K562 (cell line): ENCODE measurements around the gene RYR1. TPM values are rescaled to one million over a fixed set of nuclear protein-coding genes. Genes with fewer than 3 reads are reported as not detected.
A peak's percentile ranks its signal among the peaks of the same experiment; 100 is the strongest.

Experiments
- BMI1 ChIP-seq: fragments of 150-350 bp; IDR thresholded peaks from 2 replicates; pipeline ENCODE4 v1.6.1; 2014; ENCODE audit warnings: low read length
- FOXP1 ChIP-seq: sonication (generic); formaldehyde crosslinking; IDR thresholded peaks from 2 replicates; pipeline ENCODE4 v1.8.0; 2022; ENCODE audit warnings: mild to moderate bottlenecking, missing genetic modification reagents
- GATAD2A ChIP-seq: fragments of 450-650 bp; IDR thresholded peaks from 2 replicates; pipeline ENCODE4 v1.6.1; 2017
- HMG20B ChIP-seq: fragments of 250-450 bp; sonication (Bioruptor Pico); IDR thresholded peaks from 2 replicates; pipeline ENCODE4 v1.5.0; 2021; ENCODE audit warnings: mild to moderate bottlenecking
- JUND ChIP-seq, 2 experiments: IDR thresholded peaks; 2 replicates in 1 of 2; 3 replicates in 1 of 2; pipeline ENCODE4 v1.6.1; 2011; ENCODE audit warnings: borderline replicate concordance in 2 of 2, low read depth in 2 of 2, low read length in 2 of 2, improper control_type of control experiment in 1 of 2, missing biosample characterization in 1 of 2, missing genetic modification characterization in 1 of 2, missing genetic modification reagents in 1 of 2
- KDM5B ChIP-seq: fragments of 200-600 bp; sonication (generic); IDR thresholded peaks from 2 replicates; pipeline ENCODE4 v1.6.1; 2012; ENCODE audit warnings: low read depth, mild to moderate bottlenecking, moderate library complexity, low read length, control low read depth, inconsistent platforms; ENCODE audit not compliant: insufficient replicate concordance
- MYC ChIP-seq, 2 experiments: fragments of 250-450 bp in 1 of 2; sonication (Bioruptor Pico) in 1 of 2; IDR thresholded peaks; 2 replicates each; pipeline versions ENCODE4 v1.5.1 to v1.6.1; 2012 to 2021; ENCODE audit warnings: low read depth in 2 of 2, borderline replicate concordance in 1 of 2, improper control_type of control experiment in 1 of 2, low read length in 1 of 2, mild to moderate bottlenecking in 1 of 2, moderate library complexity in 1 of 2
- NCOR1 ChIP-seq: fragments of 450-650 bp; IDR thresholded peaks from 2 replicates; pipeline ENCODE4 v1.6.1; 2016; ENCODE audit warnings: mild to moderate bottlenecking, moderate library complexity
- NR2C1 ChIP-seq, 2 experiments: fragments of 450-650 bp; IDR thresholded peaks; 2 replicates each; pipeline ENCODE4 v1.6.1; 2017; ENCODE audit warnings: mild to moderate bottlenecking in 2 of 2, antibody characterized with exemption in 1 of 2, inconsistent platforms in 1 of 2, missing compliant biosample characterization in 1 of 2, missing genetic modification characterization in 1 of 2
- ZKSCAN3 ChIP-seq: fragments of 250-450 bp; sonication (Bioruptor Pico); IDR thresholded peaks from 2 replicates; pipeline ENCODE4 v1.4.0; 2020
- ZNF696 ChIP-seq: fragments of 250-450 bp; sonication (Bioruptor Pico); conservative IDR thresholded peaks from 2 replicates; pipeline ENCODE4 v1.4.0; 2020; ENCODE audit warnings: mild to moderate bottlenecking, moderate library complexity
- ZNF699 ChIP-seq: fragments of 250-450 bp; sonication (Bioruptor Pico); IDR thresholded peaks from 2 replicates; pipeline ENCODE4 v1.8.0; 2021; ENCODE audit warnings: mild to moderate bottlenecking, moderate library complexity; ENCODE audit not compliant: insufficient replicate concordance
- ZNF780A ChIP-seq: fragments of 250-450 bp; sonication (Bioruptor Pico); IDR thresholded peaks from 2 replicates; pipeline ENCODE4 v1.5.0; 2021; ENCODE audit warnings: mild to moderate bottlenecking
- ZSCAN29 ChIP-seq: fragments of 450-650 bp; IDR thresholded peaks from 2 replicates; pipeline ENCODE4 v1.6.1; 2017
- polyA plus RNA-seq, 8 experiments: library from polyadenylated mRNA; depleted of rRNA in 4 of 8; stranded (reverse) in 5 of 8; unstranded in 3 of 8; fragments of >200 nt; fragmentation: Nextera tagmentation in 2 of 8; fragmentation: Illumina TruSeq in 1 of 8; extraction: Ambion mirVana in 2 of 8; extraction: Trizol in 1 of 8; gene quantifications; 2 replicates each; pipeline versions ENCODE4 v1.2.1 to v1.2.3, GENCODE V29; 2011 to 2014; ENCODE audit warnings: inconsistent platforms in 1 of 8, missing spikeins in 1 of 8
- total RNA-seq, 7 experiments: library from RNA; depleted of rRNA in 6 of 7; stranded (reverse); fragments of >200 nt in 6 of 7; fragmentation: Illumina TruSeq in 2 of 7; extraction: Trizol in 2 of 7; gene quantifications; 2 replicates each; pipeline versions ENCODE4 v1.2.1 to v1.2.3, GENCODE V29; 2011 to 2021; ENCODE audit warnings: low replicate concordance in 1 of 7
- TF ChIP-seq, protein P1 (sequence below): fragments of 450-650 bp; formaldehyde crosslinking; IDR thresholded peaks from 2 replicates; pipeline ENCODE4 v1.4.0; 2020; ENCODE audit warnings: mild to moderate bottlenecking, mixed read lengths
- TF ChIP-seq, protein P2 (sequence below), 2 experiments: fragments of 450-650 bp; IDR thresholded peaks; 2 replicates each; pipeline ENCODE4 v1.6.1; 2016
- TF ChIP-seq, protein P3 (sequence below): fragments of 250-450 bp; sonication (Bioruptor Pico); IDR thresholded peaks from 2 replicates; pipeline ENCODE4 v1.8.0; 2022; ENCODE audit warnings: inconsistent platforms, mild to moderate bottlenecking, moderate library complexity, borderline replicate concordance
- TF ChIP-seq, protein P4 (sequence below): fragments of 450-650 bp; IDR thresholded peaks from 2 replicates; pipeline ENCODE4 v1.6.1; 2016; ENCODE audit warnings: antibody characterized with exemption
- TF ChIP-seq, protein P5 (sequence below): sonication (generic); formaldehyde crosslinking; IDR thresholded peaks from 2 replicates; pipeline ENCODE4 v1.8.1; 2023; ENCODE audit warnings: mild to moderate bottlenecking, missing genetic modification reagents

RYR1 gene
- total and polyA plus RNA-seq, 9 of the 15 experiments (the other 6 are each of a cell fraction or from before 2014, with no cell fraction given): 0.11 to 7.4 (median 3.7) TPM

DNA sequence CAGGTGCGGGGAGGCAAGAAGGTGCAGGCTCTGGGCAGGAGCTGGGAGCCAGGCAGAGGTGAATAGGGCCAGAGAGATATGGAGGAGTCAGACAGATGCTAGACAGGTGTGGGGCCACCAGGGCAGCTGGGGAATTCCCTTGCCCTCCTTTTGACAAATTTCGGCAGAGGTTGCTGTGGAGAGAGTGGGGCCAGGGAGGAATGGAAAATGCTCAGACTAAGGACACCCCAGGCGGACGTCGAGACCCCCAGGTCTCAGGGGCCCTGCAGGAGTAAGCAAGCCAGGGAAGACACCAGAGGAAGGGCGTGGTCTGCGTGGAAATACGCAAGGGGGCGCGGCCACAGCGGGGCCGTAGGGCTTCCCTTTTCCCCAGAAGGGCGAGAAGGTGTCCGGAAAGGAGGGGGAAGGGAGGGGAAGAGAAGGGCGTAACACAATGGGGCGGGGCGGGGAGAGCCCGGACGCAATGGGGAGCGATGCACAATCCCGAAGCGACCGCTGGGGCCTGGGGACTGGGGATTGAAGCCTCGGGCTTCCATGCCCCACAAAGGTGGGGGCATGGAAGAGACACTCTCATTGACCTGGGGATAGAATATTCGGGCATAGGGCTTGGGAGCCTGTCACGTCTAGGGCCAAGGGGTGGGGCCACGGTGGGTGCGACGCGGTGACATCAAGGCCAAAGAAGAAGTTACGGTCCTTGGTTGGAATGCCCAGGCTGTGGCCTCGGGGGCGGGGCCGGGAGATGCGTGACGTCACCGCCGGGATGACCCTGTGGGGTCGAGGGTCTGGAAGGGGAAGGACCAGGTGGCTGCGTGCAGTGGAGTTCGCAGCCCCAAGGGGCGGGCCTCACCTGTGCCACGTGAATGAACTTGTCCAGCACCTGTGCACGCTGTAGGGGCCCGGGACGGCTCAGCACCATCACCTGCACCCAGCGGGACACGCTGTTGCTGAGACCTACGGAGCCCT, 15.7 kb upstream of the RYR1 start (continued):
- TF ChIP-seq, protein P1, sequence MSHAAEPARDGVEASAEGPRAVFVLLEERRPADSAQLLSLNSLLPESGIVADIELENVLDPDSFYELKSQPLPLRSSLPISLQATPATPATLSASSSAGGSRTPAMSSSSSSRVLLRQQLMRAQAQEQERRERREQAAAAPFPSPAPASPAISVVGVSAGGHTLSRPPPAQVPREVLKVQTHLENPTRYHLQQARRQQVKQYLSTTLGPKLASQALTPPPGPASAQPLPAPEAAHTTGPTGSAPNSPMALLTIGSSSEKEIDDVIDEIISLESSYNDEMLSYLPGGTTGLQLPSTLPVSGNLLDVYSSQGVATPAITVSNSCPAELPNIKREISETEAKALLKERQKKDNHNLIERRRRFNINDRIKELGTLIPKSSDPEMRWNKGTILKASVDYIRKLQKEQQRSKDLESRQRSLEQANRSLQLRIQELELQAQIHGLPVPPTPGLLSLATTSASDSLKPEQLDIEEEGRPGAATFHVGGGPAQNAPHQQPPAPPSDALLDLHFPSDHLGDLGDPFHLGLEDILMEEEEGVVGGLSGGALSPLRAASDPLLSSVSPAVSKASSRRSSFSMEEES (CRISPR knock-in tag): no peak
- TF ChIP-seq BMI1 (no peak), ZNF699 (CRISPR knock-in tag) (no peak), KDM5B (no peak), GATAD2A (no peak), MYC (IDR thresholded peaks at IDR 0.05; ENCODE audit: low read depth, low read length) (no peak; the same call in 1 of the 2 replicates), MYC (CRISPR knock-in tag; IDR thresholded peaks at IDR 0.05; ENCODE audit: borderline replicate concordance, low read depth) (no peak), ZSCAN29 (no peak), FOXP1 (CRISPR knock-in tag) (no peak), JUND (IDR thresholded peaks at IDR 0.05; ENCODE audit: borderline replicate concordance, low read depth, low read length) (peak; percentile 63), JUND (tag; IDR thresholded peaks at IDR 0.05; ENCODE audit: borderline replicate concordance, low read depth, low read length) (peak; percentile 55; the same call in 1 of the 3 replicates), NCOR1 (peak; percentile 35; the same call in 1 of the 2 replicates), NR2C1 (IDR thresholded peaks at IDR 0.05) (no peak), NR2C1 (tag; IDR thresholded peaks at IDR 0.05) (0 out of 2 replicates have a peak, but pooled peaks have one; percentile 25), ZNF696 (CRISPR knock-in tag) (no peak), ZNF780A (CRISPR knock-in tag) (0 out of 2 replicates have a peak, but pooled peaks have one; percentile 28), HMG20B (CRISPR knock-in tag) (no peak), ZKSCAN3 (CRISPR knock-in tag) (no peak)
- TF ChIP-seq, protein P2, sequence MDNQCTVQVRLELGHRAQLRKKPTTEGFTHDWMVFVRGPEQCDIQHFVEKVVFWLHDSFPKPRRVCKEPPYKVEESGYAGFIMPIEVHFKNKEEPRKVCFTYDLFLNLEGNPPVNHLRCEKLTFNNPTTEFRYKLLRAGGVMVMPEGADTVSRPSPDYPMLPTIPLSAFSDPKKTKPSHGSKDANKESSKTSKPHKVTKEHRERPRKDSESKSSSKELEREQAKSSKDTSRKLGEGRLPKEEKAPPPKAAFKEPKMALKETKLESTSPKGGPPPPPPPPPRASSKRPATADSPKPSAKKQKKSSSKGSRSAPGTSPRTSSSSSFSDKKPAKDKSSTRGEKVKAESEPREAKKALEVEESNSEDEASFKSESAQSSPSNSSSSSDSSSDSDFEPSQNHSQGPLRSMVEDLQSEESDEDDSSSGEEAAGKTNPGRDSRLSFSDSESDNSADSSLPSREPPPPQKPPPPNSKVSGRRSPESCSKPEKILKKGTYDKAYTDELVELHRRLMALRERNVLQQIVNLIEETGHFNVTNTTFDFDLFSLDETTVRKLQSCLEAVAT (IDR thresholded peaks at IDR 0.05): peak; percentile 39 to 49; a peak in 1 of 4 replicates
- TF ChIP-seq, protein P3, sequence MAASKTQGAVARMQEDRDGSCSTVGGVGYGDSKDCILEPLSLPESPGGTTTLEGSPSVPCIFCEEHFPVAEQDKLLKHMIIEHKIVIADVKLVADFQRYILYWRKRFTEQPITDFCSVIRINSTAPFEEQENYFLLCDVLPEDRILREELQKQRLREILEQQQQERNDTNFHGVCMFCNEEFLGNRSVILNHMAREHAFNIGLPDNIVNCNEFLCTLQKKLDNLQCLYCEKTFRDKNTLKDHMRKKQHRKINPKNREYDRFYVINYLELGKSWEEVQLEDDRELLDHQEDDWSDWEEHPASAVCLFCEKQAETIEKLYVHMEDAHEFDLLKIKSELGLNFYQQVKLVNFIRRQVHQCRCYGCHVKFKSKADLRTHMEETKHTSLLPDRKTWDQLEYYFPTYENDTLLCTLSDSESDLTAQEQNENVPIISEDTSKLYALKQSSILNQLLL: no peak
- TF ChIP-seq, protein P4, sequence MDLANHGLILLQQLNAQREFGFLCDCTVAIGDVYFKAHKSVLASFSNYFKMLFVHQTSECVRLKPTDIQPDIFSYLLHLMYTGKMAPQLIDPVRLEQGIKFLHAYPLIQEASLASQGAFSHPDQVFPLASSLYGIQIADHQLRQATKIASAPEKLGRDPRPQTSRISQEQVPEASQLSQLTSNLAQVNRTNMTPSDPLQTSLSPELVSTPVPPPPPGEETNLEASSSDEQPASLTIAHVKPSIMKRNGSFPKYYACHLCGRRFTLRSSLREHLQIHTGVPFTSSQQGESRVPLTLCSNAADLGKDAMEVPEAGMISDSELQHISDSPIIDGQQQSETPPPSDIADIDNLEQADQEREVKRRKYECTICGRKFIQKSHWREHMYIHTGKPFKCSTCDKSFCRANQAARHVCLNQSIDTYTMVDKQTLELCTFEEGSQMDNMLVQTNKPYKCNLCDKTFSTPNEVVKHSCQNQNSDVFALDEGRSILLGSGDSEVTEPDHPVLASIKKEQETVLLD: peak; percentile 35; the same call in 1 of the 2 replicates
- TF ChIP-seq, protein P5, sequence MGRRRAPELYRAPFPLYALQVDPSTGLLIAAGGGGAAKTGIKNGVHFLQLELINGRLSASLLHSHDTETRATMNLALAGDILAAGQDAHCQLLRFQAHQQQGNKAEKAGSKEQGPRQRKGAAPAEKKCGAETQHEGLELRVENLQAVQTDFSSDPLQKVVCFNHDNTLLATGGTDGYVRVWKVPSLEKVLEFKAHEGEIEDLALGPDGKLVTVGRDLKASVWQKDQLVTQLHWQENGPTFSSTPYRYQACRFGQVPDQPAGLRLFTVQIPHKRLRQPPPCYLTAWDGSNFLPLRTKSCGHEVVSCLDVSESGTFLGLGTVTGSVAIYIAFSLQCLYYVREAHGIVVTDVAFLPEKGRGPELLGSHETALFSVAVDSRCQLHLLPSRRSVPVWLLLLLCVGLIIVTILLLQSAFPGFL (CRISPR knock-in tag): no peak
